Measurements from ENCODE around the gene ACTR1A. TPM values are rescaled to one million over a fixed set of nuclear protein-coding genes. Genes with fewer than 3 reads are reported as not detected.

ACTR1A gene
- total RNA-seq, 1 experiment from 2014 or later, result 139 TPM

GRCh38 chr10:102485093-102485784 is 17.3 kb downstream of the ACTR1A start:
- DNase-seq (ENCODE audit: low read depth), result no peak

- no peak for DNase-seq (ENCODE audit: low read depth)
Measured at GRCh38 chr10:102484021-102484420, 18.5 kb downstream of the ACTR1A start.

DNA sequence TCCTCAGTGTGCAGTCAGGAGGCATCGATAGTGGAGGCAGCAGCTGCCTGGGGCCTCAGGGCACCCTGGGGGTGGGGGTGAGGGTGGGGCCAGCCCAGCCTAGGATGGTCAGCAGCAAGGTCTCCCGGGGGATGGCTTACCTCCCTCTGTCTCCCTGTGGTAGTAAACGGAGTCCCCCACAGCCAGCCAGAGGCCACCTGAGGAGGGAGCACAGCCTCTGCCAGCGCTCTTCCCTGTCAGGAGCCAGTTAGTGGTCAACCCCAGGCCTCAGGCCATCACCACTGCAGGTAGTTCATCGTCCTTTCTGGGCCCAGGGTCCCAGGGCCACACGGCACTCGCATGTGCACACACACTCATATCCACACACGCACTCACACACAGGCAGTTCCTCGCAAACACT is 22.1 kb downstream of the ACTR1A start:
- no peak for DNase-seq (ENCODE audit: low read depth)

- DNase-seq (ENCODE audit: low read depth), result no peak
Measured at GRCh38 chr10:102479651-102480050, 22.9 kb downstream of the ACTR1A start.

- DNase-seq (ENCODE audit: low read depth), result no peak
Measured at GRCh38 chr10:102476466-102477141, 25.9 kb downstream of the ACTR1A start.

- no peak for DNase-seq (ENCODE audit: low read depth)
Measured at GRCh38 chr10:102475451-102476040, 27.0 kb downstream of the ACTR1A start.

- DNase-seq (ENCODE audit: low read depth), result no peak
Measured at GRCh38 chr10:102473445-102474331, 28.8 kb downstream of the ACTR1A start.

- no peak for DNase-seq (ENCODE audit: low read depth)
Measured at GRCh38 chr10:102470579-102471546, 31.6 kb downstream of the ACTR1A start.

- DNase-seq (ENCODE audit: low read depth), result peak; percentile 71
Measured at GRCh38 chr10:102468683-102469082, 33.8 kb downstream of the ACTR1A start.

DNA sequence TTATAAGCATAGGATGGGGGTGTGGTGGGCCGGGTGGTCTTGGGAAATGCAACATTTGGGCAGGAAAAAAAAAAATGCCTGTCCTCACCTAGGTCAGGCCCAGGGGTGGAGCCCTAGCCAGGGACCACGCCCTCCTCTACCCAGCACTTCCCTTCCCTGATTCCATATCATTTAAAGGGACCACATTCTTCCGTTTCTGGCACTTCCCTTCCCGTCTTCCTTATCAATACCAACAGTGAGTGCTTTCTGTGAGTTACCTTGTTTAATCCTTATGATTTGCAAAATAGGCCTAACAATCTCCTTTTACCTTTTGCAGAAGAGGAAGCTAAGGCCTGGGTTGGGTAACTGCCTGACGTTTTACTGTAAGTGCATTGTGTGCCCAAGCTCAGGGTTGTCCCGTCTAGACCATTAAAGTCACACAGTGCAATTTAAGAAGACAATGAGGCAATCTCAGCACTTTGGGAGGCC is 34.5 kb downstream of the ACTR1A start:
- no peak for DNase-seq (ENCODE audit: low read depth)

DNA sequence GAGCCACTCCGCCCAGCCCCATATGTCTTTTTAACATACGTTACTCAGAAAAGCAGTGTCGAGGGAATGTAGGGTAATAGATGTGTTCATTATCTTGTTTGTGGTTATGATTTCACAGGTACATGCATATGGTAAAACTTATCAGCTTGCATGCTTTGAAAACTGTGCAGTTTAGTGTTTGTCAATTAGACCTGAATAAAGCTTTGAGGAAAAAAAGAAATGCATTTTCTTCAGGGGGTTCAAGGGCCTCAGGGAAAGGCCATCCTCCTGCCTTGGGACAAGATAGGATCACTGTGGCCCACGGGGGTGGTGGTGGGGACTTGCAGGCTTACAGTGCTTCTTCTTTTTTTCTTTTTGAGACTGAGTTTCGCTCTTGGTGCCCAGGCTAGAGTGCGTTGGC is 35.2 kb downstream of the ACTR1A start:
- DNase-seq (ENCODE audit: low read depth), result no peak

GRCh38 chr10:102465466-102465865 is 37.0 kb downstream of the ACTR1A start:
- no peak for DNase-seq (ENCODE audit: low read depth)

DNA sequence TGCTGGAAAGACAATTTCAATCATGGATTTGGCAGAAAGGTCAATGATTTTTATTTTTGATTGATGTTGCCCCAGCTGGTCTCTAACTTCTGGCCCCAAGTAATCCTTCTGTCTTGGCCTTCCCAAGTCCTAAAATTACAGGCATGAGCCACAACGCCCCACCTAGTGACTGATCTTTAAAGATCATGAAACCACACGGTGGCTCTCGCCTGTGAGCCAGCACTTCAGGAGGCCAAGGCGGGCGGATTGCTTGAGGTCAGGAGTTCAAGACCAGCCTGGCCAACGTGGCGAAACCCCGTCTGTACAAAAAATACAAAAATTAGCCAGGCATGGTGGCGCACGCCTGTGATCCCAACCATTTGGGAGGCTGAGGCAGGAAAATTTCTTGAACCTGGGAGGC is 38.5 kb downstream of the ACTR1A start:
- no peak for DNase-seq (ENCODE audit: low read depth)

DNA sequence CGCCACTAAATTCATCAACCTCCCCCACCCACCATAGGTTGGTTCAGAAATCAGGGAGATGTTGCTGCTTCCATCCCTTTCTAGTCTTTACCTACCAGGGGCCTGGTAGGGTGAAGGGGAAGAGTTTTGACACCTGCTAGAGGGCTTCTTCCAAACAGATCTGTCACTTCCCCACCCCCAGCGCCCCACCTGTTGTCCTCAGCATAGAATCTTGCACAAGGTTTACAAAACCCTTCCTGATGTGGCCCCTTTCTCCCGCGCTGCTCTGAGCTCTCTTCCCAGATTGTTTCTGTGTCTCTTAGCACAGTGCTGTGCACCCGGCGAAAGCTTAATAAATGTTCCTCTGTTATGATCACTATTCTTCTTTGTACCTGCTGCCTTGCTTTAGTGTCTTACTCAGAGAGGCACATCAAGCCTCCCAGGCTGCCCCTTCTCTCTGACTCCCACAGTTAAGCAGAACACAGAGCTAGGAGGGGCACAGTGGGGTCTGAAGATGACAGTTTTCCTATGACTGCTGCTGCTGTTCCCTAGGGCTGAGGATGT is 39.9 kb downstream of the ACTR1A start:
- no peak for DNase-seq (ENCODE audit: low read depth)

DNA sequence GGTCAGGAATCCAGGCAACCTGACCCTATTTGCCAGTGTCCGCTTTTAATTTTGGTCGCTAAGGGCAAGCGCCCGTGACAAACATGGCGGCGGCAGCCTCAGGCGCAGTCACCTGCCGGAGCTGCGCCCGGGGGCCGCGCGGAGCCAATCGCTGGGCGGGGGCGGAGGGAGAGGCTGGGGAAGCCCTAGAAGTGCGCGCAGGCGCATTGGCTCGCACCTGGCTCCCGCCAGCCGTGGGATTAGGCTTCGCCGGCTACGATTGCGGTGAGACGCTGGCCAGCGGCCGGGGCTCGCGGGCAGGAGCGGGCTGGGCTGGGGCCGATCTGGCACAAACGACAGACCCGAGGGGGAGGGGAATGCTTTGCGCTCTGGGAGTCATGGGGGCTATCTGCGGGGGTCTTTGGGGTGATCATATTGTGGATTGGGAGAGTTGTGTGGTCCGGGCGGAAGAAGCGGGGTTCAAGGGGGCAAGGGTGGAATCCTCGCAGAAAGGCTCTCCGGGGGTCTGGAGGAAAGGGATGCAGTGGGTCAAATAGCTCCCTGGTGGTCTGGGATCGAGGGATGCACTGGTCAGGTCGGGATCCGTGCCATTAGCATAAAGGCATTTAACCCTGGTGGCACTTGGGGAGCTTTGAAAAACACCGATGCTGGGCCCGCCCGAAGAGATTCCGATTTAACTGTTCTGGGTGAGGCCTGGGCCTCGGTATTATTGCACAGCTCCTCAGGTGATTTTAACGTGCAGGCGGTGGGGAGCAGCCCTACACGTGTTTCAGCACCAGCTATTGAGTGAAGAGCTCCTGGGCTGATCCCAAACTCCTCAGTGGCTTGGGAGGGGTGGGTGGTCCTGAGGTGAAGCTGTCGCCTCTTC is 41.1 kb downstream of the ACTR1A start:
- DNase-seq (ENCODE audit: low read depth), result peak; percentile 72

DNA sequence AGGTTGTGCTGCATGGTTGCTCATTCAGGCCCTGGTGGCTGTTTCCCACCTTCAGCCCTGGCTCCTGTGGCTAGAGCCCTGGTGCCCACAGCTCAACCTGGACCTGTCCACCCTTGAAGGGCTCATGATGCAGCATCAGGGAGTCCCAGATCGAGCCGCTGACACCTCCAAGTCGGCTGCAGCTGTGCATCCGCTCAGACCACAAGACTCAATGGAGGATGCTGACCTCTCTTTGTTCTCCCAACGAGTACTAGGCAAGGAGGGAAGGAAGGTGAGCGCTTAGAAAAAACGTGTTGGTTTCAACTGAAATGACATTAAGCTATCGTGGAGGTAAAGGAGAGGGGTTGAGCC is 41.7 kb downstream of the ACTR1A start:
- DNase-seq (ENCODE audit: low read depth), result no peak

- DNase-seq (ENCODE audit: low read depth), result no peak
Measured at GRCh38 chr10:102458656-102459055, 43.9 kb downstream of the ACTR1A start.

GRCh38 chr10:102457591-102458150 is 44.8 kb downstream of the ACTR1A start:
- DNase-seq (ENCODE audit: low read depth), result no peak

GRCh38 chr10:102455893-102456471 is 46.5 kb downstream of the ACTR1A start:
- peak; percentile 76 for DNase-seq (ENCODE audit: low read depth)

All from LHCN-M2 (cell line).